GM19035 (cell line): ENCODE data around the gene DNAL4.

ENCODE experiments used
- ATAC-seq: cut with Tn5 transposase; IDR thresholded peaks from one replicate; pipeline ENCODE4 v1.9.1; 2021; ENCODE audit not compliant: unreplicated experiment

DNAL4 gene, protein sequence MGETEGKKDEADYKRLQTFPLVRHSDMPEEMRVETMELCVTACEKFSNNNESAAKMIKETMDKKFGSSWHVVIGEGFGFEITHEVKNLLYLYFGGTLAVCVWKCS

DNA sequence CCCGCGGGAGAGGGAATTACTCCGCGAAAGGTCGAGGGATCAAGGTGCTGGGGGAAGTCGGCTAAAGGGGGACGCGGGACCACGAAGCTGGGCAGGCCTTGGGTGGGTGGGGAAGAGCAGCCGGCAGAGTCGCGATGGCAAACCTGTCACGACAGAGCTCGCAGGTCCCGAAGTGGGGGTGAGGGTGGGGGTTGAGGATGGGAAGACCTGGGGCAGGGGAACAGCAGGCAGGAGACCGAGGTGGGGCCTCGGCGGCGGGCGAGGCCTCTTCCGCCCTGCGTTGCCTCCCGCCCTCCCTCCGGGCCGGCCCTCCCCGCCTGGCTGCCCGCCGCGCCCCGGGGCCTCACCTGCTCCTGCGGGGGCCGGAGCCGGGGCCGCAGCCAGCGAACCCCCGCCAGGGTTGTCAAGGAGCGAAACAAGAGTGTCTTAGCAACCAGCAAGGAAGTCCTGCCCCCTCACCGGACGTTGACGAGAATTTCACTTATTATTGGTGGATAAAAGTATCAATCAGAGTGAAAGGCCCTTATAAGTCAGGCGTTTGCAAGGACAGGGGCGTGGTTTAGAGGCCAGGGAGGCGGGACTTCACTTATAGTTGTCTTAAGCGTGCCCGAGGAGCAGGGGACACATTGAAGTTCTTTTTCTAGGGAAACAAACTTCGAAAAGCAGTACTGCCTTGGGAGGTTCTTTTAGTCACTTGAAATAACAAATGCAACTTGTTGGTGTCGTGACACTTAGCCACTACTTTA lies at the start of gene DNAL4:
Gene DNAL4 (minus strand): TSS at position 423 of the 746 bp plus-strand sequence. CDS start 11,412 bp downstream, outside the sequence.
- ATAC-seq: peak; percentile 97

- ATAC-seq: no peak
Measured at GRCh38 chr22:38843201-38843656, 49.3 kb upstream of the DNAL4 start.

DNA sequence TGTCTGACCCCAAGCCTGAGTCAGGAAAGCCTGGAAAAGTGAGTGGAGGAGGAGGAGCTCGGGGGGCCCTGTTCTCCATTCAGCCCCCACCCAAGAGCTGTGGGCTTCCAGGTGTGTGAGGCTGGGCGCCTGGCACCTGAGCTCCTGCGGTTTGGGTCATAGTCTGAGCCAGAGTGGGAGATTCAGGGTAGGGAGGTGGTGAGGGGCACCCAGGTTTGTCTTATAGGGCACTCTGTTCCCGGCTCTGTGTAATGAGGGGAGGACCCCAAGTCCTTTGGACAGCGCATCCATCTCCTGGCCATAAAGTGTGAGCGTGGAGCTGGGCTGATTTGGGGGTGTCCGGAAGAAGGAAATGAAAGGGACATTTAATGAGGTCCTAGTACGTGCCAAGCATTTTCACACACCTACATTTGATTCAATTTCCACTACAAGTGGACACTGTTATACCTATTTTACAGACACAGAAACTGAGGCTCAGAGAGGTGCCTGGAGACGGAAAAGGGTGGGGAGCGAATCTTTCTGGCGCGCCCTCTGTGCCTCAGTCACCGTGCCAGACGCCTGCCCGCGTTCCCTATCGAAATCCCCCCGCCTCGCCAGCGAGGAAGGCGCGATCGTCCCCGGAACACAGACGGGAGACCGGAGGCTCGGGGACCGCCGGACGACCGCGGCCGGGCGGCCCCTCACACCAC lies 48.7 kb upstream of the DNAL4 start:
- no peak for ATAC-seq

DNA sequence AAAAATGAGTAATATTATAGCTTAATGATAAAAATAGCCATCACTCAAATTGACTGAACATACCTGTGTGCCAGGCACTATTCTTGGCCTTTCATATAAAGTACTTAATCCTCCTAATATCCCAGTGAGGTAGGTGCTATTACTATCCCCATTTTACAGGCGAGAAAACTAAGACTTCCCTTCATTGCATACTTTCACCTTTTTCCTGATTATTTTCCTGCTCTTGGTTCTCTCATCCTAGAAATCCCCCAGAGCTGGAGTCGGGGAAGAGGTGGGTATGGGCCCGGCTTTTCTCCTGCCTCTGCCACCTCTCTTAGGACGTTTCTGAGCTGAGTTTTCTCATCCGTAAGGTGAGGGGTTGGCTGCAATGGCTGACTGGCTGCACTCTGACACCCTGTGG lies 47.7 kb upstream of the DNAL4 start:
- ATAC-seq: no peak

GRCh38 chr22:38841211-38841610 lies 47.3 kb upstream of the DNAL4 start:
- no peak for ATAC-seq

DNA sequence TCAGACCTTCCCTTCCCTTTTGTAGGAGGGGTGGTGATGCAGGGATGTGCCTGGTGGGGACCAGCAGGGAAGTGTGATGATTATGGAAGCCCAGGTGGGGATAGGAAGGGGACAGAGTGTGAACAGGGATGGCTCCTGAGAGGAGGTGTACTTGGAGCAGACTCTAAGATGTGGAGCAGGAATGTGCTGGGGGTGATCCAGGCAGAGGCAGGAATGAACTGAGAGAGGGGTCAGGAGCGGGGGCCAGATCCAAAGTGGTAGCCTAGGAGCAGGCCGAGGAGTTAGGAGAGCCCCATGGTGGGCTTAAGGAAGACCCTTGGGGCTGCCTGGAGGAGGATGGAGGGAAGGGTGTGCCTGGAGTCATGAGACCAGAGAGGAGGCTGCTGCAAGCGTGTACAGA lies 46.2 kb upstream of the DNAL4 start:
- ATAC-seq: no peak

- no peak for ATAC-seq
Measured at GRCh38 chr22:38839686-38840085, 45.7 kb upstream of the DNAL4 start.

DNA sequence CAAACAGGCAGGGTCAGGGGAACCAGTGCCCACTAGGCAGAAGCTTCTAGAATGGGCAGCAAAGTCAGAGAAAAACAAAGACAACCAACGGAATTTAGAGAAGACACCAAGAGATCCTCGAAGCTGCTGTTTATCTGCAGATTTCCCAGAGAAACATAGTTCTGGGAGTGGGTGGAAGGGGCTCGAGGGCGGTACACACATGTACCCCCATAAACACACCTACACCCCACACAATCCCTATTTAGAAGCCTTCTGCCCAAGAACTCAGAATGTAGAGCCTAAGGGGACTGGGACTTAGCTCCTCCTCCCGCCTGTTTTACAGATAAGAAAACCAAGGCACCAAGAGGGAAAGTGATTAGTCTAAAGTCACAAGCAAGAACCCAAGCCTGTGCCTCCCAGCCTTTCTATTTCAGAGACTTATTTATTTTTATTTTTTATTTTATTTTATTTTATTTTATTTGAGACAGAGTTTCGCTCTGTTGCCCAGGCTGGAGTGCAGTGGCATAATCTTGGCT lies 43.5 kb upstream of the DNAL4 start:
- ATAC-seq: no peak

GRCh38 chr22:38835888-38836301 lies 42.0 kb upstream of the DNAL4 start:
- no peak for ATAC-seq

DNA sequence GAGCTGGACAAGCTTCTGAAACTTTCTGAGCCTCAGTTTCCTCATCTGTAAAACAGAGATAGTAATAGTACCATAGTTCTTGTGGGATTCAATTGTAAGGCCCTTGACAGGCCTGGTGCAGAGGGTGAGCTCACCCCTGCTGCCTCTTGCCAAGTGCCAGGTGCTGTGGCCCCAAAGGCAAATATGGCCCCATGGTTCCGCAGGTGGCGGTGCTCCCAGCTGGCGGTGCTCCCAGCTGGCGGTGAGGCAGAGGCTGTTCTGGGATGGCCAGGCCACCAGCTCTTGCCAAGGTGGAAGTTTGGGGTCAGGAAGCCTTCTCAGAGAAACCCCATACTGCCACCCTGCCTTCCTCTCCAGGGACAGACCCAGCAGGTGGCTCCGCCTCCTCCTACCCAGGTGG lies 41.0 kb upstream of the DNAL4 start:
- ATAC-seq: no peak

DNA sequence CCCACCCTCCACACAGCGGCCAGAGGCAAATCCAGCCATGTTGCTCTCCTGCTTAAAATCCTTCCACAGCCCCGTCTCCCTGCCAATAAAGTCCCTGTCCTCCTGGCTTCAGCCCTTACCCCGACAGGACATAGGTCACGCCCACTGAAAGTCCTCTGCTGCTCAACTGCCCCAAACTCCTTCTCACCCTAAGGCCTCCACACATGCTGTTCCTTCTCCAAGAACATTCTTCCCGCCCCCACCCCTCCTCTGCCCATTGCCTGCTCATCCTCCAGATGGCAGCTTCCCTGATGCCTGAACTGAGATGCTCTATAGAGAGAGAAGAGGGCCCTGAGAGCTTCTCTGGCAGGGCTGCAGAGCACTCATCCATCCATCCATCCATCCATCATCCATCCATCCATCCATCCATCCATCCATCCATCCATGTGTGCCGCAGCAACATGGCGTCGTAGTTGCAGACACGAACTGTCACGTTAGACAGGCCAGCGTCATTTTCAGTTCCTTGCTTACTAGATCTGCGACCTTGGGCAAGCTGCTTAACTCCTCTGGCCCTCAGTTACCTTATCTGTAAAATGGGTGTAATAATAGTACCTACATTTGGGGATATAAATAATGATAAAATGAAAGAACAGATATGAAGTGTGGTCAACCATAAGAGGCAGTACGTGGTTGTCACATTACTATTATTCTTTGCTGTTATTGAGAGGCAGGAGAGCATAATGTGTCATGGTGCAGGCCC lies 40.4 kb upstream of the DNAL4 start:
- ATAC-seq: no peak

DNA sequence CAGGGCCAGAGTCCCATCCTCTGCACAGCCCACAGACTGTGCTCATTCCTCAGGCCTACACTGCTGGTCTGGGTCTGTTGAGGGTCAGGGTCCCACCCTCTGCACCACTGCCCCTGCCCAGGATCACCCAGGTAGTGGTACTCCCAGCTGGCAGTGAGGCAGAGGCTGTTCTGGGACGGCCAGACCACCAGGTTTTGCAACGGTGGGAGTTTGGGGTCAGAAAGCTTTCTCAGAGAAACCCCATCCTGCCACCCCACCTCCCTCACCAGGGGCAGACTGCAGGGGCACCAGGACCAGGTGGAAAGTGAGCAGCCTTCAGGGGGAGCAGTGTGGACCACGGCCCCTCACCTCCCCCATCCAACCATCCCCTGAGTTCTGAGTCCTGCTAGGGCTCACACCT lies 39.1 kb upstream of the DNAL4 start:
- ATAC-seq: no peak

DNA sequence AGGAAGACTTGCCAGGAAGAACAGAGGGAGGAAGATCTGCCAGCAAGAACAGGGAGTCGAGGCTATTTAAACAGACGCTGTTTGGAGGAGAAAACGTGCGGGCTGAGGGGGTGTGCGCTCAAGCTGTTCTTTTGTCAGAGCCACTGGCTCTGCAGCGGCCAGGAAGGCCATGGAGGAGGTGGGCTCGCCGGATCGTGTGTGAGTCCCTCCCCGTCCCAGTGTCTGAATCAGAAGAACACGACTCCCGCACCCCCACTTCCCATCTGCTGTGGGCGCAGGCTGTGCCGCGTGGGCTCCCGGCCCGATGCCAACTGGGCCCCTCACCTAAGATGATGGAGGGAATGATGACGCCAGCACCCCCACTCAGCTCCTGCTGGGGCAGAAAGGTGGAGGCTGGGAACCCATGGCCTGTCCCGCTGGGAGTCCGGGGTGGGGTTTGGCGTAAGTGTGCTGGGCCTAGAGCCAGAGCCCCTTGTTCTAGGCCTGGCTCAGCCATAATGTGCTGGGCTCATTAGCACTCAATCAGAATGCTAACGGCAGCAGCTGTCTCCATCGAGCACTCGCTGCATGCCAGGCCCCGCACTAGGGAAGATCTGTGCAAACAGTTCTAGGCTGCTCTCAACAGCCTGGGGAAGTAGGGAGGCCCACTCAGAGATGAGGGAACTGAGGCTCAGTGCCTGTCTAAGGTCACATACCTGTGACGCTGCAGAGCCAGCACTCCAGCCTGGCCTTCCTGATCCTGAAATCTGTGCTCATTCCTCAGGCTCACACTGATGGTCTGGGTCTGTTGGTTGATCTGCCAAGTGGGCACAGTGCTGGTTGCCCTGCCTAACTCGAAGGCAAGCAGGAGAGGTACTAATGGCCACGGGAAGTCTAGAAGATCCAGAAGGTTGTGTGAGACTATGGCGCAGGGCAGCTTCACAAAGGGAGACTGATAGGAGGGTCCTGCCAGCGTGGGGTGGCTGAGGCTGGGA lies 38.3 kb upstream of the DNAL4 start:
- no peak for ATAC-seq

GRCh38 chr22:38831166-38831945 lies 37.4 kb upstream of the DNAL4 start:
- no peak for ATAC-seq

- no peak for ATAC-seq
Measured at GRCh38 chr22:38830845-38831108, 36.8 kb upstream of the DNAL4 start.

DNA sequence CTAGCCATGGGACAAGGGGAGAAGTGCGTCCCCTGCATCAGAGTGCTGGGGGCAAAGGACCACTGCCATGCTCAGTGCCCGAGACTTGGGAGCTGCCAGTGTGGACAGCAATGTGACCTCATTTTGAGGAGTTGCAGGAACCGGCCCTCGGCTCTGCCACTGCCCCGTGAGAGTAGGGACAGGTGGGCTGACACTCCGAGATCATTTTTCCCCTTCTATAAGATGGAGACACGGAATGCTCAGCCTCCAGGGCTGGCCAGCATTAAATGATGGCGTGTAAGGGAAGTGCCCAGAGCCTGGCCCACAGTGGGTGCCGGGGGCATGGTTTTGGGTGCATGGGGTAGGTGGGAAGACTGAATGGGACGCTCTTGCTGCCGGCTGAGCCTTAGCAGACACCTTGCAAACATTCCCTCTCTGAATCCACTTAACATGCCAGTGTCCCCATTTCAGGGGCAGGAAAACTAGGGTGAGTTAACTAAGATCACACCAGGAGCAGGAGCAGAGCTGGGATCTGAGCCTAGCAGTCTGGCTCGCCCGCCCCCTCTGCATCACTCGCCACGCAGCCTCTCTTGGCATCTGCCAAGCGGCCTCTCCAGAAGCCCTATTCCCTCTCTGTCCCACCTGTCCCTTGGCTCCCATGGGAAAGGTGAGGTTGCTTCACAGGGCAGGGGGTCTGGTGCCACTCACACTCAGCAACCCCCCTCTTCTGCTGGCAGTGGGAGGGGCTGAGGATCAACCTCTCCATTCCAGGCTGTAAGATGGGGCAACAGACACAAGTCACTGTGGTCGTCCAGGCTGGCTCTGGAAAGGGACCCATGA lies 36.3 kb upstream of the DNAL4 start:
- ATAC-seq: no peak

DNA sequence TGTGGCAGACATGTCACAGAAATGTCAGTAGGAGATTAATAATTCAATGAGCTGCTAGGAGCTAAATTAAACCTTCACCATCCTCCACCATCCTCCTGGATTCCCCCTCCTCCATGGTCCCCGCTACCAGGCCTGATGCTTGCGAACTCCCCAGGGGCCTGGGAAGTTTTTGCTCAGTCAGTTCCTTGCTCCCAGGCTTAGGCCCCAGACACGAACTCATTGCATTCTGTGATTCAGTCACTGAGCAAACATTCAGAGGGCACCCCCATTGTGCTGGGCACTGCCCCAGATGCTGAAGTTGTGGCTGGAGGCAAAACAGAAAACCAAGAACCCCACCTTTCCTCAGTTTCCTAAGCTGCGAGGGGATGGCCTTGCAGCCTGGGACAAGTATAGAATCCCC lies 35.5 kb upstream of the DNAL4 start:
- no peak for ATAC-seq

DNA sequence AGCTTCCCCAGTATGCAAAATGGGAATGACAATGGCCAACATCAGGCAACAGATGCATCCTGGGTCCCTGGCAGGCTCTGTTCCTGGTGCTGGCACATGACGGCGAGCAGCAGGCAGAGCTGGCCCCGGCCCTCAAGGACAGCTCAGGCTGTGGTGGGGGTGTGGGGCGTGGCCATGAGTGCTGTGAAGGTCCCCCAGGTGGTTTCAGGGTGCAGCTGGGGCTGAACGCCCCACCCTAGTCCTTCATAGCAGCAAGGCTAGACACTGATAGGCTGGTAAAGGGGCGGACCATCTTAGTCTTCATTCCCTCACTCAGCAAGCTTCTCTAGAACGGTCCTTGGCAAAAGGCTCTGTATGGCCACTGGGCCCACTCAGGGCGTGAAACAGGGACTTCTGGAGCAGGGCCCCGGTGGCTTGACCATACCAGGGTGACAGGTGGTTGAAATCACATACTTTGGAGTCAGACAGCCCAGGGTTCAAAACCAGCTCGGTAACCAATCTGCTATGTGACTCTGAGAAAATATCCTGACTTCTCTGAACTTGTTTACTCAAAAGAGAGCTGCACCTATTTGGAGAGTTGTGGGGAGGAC lies 34.8 kb upstream of the DNAL4 start:
- ATAC-seq: no peak
